Fibroblast of lung (primary cell): Measurements from ENCODE around the gene IL27RA. TPM values are rescaled to one million over a fixed set of nuclear protein-coding genes. Genes with fewer than 3 reads are reported as not detected.

Experiments
- DNase-seq, 2 donors: peaks; one replicate each; pipeline versions ENCODE4 v3.0.0 to v3.0.0-alpha.2; 2010; ENCODE audit warnings: low read depth in 2 of 2
- H2AFZ ChIP-seq: 2 replicates; pipeline ENCODE4 v1.5.1; 2012; ENCODE audit warnings: low read length, control low read depth, inconsistent platforms
- H3K27ac ChIP-seq: 2 replicates; pipeline ENCODE4 v1.5.1; 2011; ENCODE audit warnings: low read length, control low read depth; ENCODE audit not compliant: insufficient read depth
- H3K27me3 ChIP-seq: 2 replicates; pipeline ENCODE4 v1.5.1; 2011; ENCODE audit warnings: mild to moderate bottlenecking, low read length; ENCODE audit not compliant: control insufficient read depth, insufficient read depth
- H3K36me3 ChIP-seq: 2 replicates; pipeline ENCODE4 v1.5.1; 2011; ENCODE audit warnings: low read length; ENCODE audit not compliant: control insufficient read depth, insufficient read depth
- H3K4me1 ChIP-seq: 2 replicates; pipeline ENCODE4 v1.5.1; 2011; ENCODE audit warnings: low read length; ENCODE audit not compliant: control insufficient read depth, insufficient read depth; ENCODE audit errors: extremely low read depth
- H3K4me2 ChIP-seq: 2 replicates; pipeline ENCODE4 v1.5.1; 2011; ENCODE audit warnings: low read length, control low read depth; ENCODE audit not compliant: insufficient read depth; ENCODE audit errors: extremely low read depth
- H3K4me3 ChIP-seq, 4 experiments: fragments of 200-600 bp in 1 of 4; sonication (generic) in 1 of 4; replicated peaks in 1 of 4; 2 replicates each; pipeline ENCODE4 v1.5.1; 2011 to 2016; ENCODE audit warnings: low read length in 4 of 4, low read depth in 3 of 4, mild to moderate bottlenecking in 3 of 4, control low read depth in 2 of 4, inconsistent platforms in 1 of 4, mixed read lengths in 1 of 4; ENCODE audit not compliant: insufficient read depth in 1 of 4; ENCODE audit errors: control extremely low read depth in 1 of 4
- H3K79me2 ChIP-seq: 2 replicates; pipeline ENCODE4 v1.5.1; 2012; ENCODE audit warnings: mild to moderate bottlenecking, low read length, inconsistent platforms; ENCODE audit not compliant: control insufficient read depth, insufficient read depth
- H3K9ac ChIP-seq: 2 replicates; pipeline ENCODE4 v1.5.1; 2011; ENCODE audit warnings: mild to moderate bottlenecking, low read length, control low read depth; ENCODE audit not compliant: insufficient read depth
- H3K9me3 ChIP-seq: 2 replicates; pipeline ENCODE4 v1.5.1; 2012; ENCODE audit warnings: low read depth, low read length; ENCODE audit not compliant: control insufficient read depth, insufficient read depth
- H4K20me1 ChIP-seq: 2 replicates; pipeline ENCODE4 v1.5.1; 2011; ENCODE audit warnings: low read length; ENCODE audit not compliant: control insufficient read depth, insufficient read depth; ENCODE audit errors: extremely low read depth
- EZH2 ChIP-seq: IDR thresholded peaks from 2 replicates; pipeline ENCODE4 v1.5.1; 2012; ENCODE audit warnings: low read length, control low read depth, mild to moderate bottlenecking; ENCODE audit errors: missing control alignments
- polyA plus RNA-seq, 2 donors: library from polyadenylated mRNA; depleted of rRNA in 1 of 2; stranded (reverse) in 1 of 2; unstranded in 1 of 2; fragments of >200 nt; gene quantifications; 2 replicates each; pipeline ENCODE4 v1.2.1, GENCODE V29; 2011 to 2012; ENCODE audit warnings: missing spikeins in 1 of 2
- total RNA-seq: library from RNA; depleted of rRNA; stranded (reverse); fragments of >200 nt; gene quantifications from 2 replicates; pipeline ENCODE4 v1.2.1, GENCODE V29; 2014
- TF ChIP-seq, protein P1 (sequence below), 2 donors: IDR thresholded peaks in 1 of 2; conservative IDR thresholded peaks in 1 of 2; 1 replicate in 1 of 2; 2 replicates in 1 of 2; pipeline ENCODE4 v1.5.1; 2011 to 2012; ENCODE audit warnings: low read length in 2 of 2, control low read depth in 1 of 2, inconsistent platforms in 1 of 2, low read depth in 1 of 2, mild to moderate bottlenecking in 1 of 2

IL27RA gene
- total and polyA plus RNA-seq, 2 donors (not counting 1 experiment from before 2014, with no cell fraction given): 0.84 to 2.1 TPM

DNA sequence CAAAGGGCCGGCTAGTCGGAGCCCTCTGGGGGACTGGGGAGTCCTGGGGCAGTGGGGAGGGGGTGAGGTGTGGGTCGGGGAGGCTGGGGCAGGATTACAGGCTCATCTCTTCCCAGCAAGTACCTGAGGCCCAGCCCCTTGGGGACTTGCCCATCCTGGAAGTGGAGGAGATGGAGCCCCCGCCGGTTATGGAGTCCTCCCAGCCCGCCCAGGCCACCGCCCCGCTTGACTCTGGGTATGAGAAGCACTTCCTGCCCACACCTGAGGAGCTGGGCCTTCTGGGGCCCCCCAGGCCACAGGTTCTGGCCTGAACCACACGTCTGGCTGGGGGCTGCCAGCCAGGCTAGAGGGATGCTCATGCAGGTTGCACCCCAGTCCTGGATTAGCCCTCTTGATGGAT lies 20.4 kb downstream of the IL27RA start:
- no peaks in the 10 kb centered on the region for H4K20me1 ChIP-seq
- H3K4me2 ChIP-seq: no peak overlapping the region
- no peak for DNase-seq
- no peaks in the 10 kb centered on the region for H3K4me1 ChIP-seq
- H3K27ac ChIP-seq: no peak overlapping the region
- H3K27me3 ChIP-seq: no peaks in the 10 kb centered on the region
- no peaks in the 10 kb centered on the region for H3K36me3 ChIP-seq
- no peaks in the 10 kb centered on the region for H3K79me2 ChIP-seq
- H2AFZ ChIP-seq: no peak overlapping the region
- TF ChIP-seq, protein P1, sequence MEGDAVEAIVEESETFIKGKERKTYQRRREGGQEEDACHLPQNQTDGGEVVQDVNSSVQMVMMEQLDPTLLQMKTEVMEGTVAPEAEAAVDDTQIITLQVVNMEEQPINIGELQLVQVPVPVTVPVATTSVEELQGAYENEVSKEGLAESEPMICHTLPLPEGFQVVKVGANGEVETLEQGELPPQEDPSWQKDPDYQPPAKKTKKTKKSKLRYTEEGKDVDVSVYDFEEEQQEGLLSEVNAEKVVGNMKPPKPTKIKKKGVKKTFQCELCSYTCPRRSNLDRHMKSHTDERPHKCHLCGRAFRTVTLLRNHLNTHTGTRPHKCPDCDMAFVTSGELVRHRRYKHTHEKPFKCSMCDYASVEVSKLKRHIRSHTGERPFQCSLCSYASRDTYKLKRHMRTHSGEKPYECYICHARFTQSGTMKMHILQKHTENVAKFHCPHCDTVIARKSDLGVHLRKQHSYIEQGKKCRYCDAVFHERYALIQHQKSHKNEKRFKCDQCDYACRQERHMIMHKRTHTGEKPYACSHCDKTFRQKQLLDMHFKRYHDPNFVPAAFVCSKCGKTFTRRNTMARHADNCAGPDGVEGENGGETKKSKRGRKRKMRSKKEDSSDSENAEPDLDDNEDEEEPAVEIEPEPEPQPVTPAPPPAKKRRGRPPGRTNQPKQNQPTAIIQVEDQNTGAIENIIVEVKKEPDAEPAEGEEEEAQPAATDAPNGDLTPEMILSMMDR (conservative IDR thresholded peaks at IDR 0.05 in 1 of 2, IDR thresholded peaks at IDR 0.05 in 1 of 2; ENCODE audit: low read depth in 1 of 2, low read length in 2 of 2): no peak
- TF ChIP-seq EZH2: no peak
- no peak overlapping the region for H3K4me3 ChIP-seq
- no peaks in the 10 kb centered on the region for H3K9me3 ChIP-seq
- H3K9ac ChIP-seq: no peak overlapping the region

DNA sequence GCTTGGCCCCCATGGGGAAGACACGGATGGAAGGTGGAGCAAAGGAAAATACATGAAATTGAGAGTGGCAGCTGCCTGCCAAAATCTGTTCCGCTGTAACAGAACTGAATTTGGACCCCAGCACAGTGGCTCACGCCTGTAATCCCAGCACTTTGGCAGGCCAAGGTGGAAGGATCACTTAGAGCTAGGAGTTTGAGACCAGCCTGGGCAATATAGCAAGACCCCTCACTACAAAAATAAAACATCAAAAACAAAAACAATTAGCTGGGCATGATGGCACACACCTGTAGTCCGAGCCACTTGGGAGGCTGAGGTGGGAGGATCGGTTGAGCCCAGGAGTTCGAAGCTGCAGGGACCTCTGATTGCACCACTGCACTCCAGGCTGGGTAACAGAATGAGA lies 20.9 kb downstream of the IL27RA start:
- H3K4me1 ChIP-seq: no peaks in the 10 kb centered on the region
- no peak overlapping the region for H3K4me3 ChIP-seq
- no peaks in the 10 kb centered on the region for H3K36me3 ChIP-seq
- no peaks in the 10 kb centered on the region for H4K20me1 ChIP-seq
- H3K27me3 ChIP-seq: no peaks in the 10 kb centered on the region
- H3K27ac ChIP-seq: no peak overlapping the region
- H3K9ac ChIP-seq: no peak overlapping the region
- TF ChIP-seq EZH2: no peak
- TF ChIP-seq, protein P1 (conservative IDR thresholded peaks at IDR 0.05 in 1 of 2, IDR thresholded peaks at IDR 0.05 in 1 of 2; ENCODE audit: low read depth in 1 of 2, low read length in 2 of 2): no peak
- no peak overlapping the region for H3K4me2 ChIP-seq
- DNase-seq: no peak
- no peaks in the 10 kb centered on the region for H3K9me3 ChIP-seq
- H3K79me2 ChIP-seq: no peaks in the 10 kb centered on the region
- H2AFZ ChIP-seq: no peak overlapping the region

DNA sequence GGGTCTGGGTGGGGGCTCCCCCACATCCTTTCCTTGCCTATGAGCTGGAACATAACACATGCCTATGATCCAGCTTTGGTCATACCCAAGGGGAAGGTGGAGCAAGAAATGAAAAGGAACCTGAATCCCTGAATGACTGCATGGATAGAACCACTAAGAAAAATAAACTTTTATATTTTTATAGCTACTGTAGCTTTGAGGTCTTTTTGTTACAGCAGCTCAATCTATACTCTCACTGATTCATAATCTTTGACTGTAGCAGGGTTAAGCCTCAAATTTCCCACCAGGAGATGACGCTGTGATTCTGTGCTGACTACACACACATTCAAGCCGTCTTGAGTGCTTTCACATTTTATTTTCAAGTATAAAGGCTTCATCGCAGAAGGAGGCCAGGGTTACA lies 21.5 kb downstream of the IL27RA start:
- no peaks in the 10 kb centered on the region for H3K4me1 ChIP-seq
- no peaks in the 10 kb centered on the region for H4K20me1 ChIP-seq
- H3K9me3 ChIP-seq: no peaks in the 10 kb centered on the region
- no peak overlapping the region for H3K4me3 ChIP-seq
- H3K9ac ChIP-seq: no peak overlapping the region
- no peak for DNase-seq
- no peaks in the 10 kb centered on the region for H3K27me3 ChIP-seq
- no peaks in the 10 kb centered on the region for H3K79me2 ChIP-seq
- no peak overlapping the region for H3K27ac ChIP-seq
- no peak overlapping the region for H2AFZ ChIP-seq
- H3K4me2 ChIP-seq: no peak overlapping the region
- TF ChIP-seq, protein P1 (conservative IDR thresholded peaks at IDR 0.05 in 1 of 2, IDR thresholded peaks at IDR 0.05 in 1 of 2; ENCODE audit: low read depth in 1 of 2, low read length in 2 of 2): no peak
- TF ChIP-seq EZH2: no peak
- no peaks in the 10 kb centered on the region for H3K36me3 ChIP-seq
